Measurements from ENCODE around the gene GANAB. TPM values are rescaled to one million over a fixed set of nuclear protein-coding genes. Genes with fewer than 3 reads are reported as not detected.
A peak's percentile ranks its signal among the peaks of the same experiment; 100 is the strongest.

GANAB gene
- total and polyA plus RNA-seq, 2 of the 13 experiments (the other 11 are each of a cell fraction or from before 2014, with no cell fraction given), result 99.5 to 234 TPM

DNA sequence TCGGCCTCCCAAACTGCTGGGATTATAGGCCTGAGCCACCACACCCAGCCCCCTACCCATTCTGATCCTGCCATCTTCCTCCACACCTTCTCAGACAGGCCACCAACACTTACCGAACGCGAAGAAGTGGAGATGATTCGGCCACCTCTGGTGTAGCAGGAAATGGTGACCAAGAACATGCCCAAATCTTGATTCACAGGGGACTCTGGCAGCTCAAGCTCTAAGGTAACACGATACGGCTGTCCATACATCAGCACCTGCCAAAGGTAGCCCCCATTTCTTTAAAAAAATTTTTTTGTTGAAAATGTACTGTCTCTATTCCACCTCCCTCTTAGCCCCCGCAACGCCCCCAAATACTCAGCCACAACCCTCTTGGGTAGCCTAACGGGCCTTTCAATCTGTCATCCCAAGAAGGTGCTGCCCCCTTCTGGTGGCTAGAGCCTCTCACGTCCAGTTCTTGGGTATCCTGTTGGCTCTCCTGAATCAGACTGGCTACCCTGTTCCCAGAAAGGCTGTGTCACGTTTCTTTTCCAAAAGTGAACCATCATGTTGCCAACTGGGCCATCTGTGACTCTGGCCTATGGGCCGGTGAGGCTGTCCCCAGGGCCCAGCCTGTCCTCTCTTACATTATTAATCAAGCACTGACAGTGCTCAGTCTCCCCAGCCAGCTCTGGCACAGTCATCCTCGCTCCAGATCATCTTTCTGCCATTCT lies 48.2 kb upstream of the GANAB start (continued):
- peak; percentile 44; the same call in 1 of the 2 replicates for TF ChIP-seq ZNF501 (CRISPR knock-in tag; IDR thresholded peaks at IDR 0.05)
- peak; percentile 56 for TF ChIP-seq RAD21 (CRISPR knock-in tag; IDR thresholded peaks at IDR 0.05)
- no peak for TF ChIP-seq THAP11 (CRISPR knock-in tag; IDR thresholded peaks at IDR 0.05)
- 0 out of 2 replicates have a peak, but pooled peaks have one; percentile 30 for TF ChIP-seq ZNF510 (CRISPR knock-in tag; IDR thresholded peaks at IDR 0.05; ENCODE audit: low read depth)
- TF ChIP-seq SMAD3 (CRISPR knock-in tag; IDR thresholded peaks at IDR 0.05), result no peak
- TF ChIP-seq ATF7-NPFF (CRISPR knock-in tag; IDR thresholded peaks at IDR 0.05; ENCODE audit: low read depth), result no peak
- TF ChIP-seq ZNF331 (CRISPR knock-in tag; IDR thresholded peaks at IDR 0.05), result no peak
- TF ChIP-seq SMC3 (IDR thresholded peaks at IDR 0.05; ENCODE audit: low read length), result peak; percentile 78
- peak; percentile 25; the same call in 1 of the 2 replicates for TF ChIP-seq ARID4A (CRISPR knock-in tag; IDR thresholded peaks at IDR 0.05; ENCODE audit: borderline replicate concordance)
- TF ChIP-seq NR2F6 (IDR thresholded peaks at IDR 0.05), result no peak
- no peak for TF ChIP-seq NR2F6 (CRISPR knock-in tag; IDR thresholded peaks at IDR 0.05)
- TF ChIP-seq TARDBP (CRISPR knock-in tag; IDR thresholded peaks at IDR 0.05), result no peak
- TF ChIP-seq, protein P1, sequence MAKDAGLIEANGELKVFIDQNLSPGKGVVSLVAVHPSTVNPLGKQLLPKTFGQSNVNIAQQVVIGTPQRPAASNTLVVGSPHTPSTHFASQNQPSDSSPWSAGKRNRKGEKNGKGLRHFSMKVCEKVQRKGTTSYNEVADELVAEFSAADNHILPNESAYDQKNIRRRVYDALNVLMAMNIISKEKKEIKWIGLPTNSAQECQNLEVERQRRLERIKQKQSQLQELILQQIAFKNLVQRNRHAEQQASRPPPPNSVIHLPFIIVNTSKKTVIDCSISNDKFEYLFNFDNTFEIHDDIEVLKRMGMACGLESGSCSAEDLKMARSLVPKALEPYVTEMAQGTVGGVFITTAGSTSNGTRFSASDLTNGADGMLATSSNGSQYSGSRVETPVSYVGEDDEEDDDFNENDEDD (CRISPR knock-in tag; IDR thresholded peaks at IDR 0.05; ENCODE audit: borderline replicate concordance), result no peak
- no peak for TF ChIP-seq ZBTB20 (CRISPR knock-in tag; IDR thresholded peaks at IDR 0.05; ENCODE audit: borderline replicate concordance, low read depth)
- TF ChIP-seq, protein P2, sequence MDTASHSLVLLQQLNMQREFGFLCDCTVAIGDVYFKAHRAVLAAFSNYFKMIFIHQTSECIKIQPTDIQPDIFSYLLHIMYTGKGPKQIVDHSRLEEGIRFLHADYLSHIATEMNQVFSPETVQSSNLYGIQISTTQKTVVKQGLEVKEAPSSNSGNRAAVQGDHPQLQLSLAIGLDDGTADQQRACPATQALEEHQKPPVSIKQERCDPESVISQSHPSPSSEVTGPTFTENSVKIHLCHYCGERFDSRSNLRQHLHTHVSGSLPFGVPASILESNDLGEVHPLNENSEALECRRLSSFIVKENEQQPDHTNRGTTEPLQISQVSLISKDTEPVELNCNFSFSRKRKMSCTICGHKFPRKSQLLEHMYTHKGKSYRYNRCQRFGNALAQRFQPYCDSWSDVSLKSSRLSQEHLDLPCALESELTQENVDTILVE (CRISPR knock-in tag; IDR thresholded peaks at IDR 0.05), result no peak
- TF ChIP-seq, protein P3, sequence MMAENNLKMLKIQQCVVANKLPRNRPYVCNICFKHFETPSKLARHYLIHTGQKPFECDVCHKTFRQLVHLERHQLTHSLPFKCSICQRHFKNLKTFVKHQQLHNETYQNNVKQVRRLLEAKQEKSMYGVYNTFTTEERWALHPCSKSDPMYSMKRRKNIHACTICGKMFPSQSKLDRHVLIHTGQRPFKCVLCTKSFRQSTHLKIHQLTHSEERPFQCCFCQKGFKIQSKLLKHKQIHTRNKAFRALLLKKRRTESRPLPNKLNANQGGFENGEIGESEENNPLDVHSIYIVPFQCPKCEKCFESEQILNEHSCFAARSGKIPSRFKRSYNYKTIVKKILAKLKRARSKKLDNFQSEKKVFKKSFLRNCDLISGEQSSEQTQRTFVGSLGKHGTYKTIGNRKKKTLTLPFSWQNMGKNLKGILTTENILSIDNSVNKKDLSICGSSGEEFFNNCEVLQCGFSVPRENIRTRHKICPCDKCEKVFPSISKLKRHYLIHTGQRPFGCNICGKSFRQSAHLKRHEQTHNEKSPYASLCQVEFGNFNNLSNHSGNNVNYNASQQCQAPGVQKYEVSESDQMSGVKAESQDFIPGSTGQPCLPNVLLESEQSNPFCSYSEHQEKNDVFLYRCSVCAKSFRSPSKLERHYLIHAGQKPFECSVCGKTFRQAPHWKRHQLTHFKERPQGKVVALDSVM (CRISPR knock-in tag; IDR thresholded peaks at IDR 0.05), result no peak
- TF ChIP-seq, protein P4, sequence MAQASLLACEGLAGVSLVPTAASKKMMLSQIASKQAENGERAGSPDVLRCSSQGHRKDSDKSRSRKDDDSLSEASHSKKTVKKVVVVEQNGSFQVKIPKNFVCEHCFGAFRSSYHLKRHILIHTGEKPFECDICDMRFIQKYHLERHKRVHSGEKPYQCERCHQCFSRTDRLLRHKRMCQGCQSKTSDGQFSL (CRISPR knock-in tag; IDR thresholded peaks at IDR 0.05), result no peak
- TF ChIP-seq ZNF841 (CRISPR knock-in tag; IDR thresholded peaks at IDR 0.05; ENCODE audit: borderline replicate concordance), result no peak
- no peak for TF ChIP-seq CHD4 (IDR thresholded peaks at IDR 0.05; ENCODE audit: borderline replicate concordance, low read length)
